Measurements from ENCODE around the gene LRPPRC.

GRCh38 chr2:43924463-43924862, 71.3 kb downstream of the LRPPRC start:
- no peak for TF ChIP-seq CTCF (IDR thresholded peaks at IDR 0.05; ENCODE audit: insufficient read depth, low read length, poor library complexity, severe bottlenecking)
- no peak for TF ChIP-seq EZH2phosphoT487 (conservative IDR thresholded peaks at IDR 0.05; ENCODE audit: low read length)
